GM19324 (cell line): ENCODE results near the gene TCAF2.
"Not testable (repeated sequence)": the region's sequence is repeated elsewhere in the genome, so short reads cannot be mapped to it uniquely, and the experiment has no call there.

Experiments used
- ATAC-seq: cut with Tn5 transposase; IDR thresholded peaks from one replicate; pipeline ENCODE4 v1.9.1; 2021; ENCODE audit warnings: mild to moderate bottlenecking, moderate library complexity; ENCODE audit not compliant: unreplicated experiment, low FRiP score

TCAF2 gene

GRCh38 chr7:143620646-143621045, at the start of gene TCAF2:
Gene TCAF2 (plus strand): TSS chr7:143620974.
- peak; percentile 97 for ATAC-seq

DNA sequence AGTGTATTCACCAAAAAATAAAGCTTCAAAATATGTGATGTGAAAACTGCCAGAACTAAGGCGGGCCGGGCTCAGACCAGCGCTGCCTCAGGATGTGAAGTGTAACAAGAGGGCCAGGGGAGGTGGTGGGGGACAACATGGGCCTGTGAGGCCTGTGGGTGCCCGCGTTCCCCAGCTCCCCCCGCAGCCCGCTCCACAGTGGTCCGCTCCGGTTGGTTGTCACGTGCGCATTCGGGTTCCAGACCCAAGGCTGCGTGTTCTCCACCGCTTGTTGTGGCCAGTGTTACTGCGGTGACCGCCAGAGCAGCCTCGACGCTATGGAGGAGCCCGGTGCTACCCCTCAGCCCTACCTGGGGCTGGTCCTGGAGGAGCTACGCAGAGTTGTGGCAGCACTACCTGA, 49.3 kb upstream of the TCAF2 start, which contains the start of gene CTAGE15:
Gene CTAGE15, plus strand, starts transcription at position 301 of the 400 bp plus-strand sequence. Its CDS starts 17 bp downstream, at position 318.
- ATAC-seq: not testable (repeated sequence)

GRCh38 chr7:143588183-143588582, 32.6 kb upstream of the TCAF2 start:
- ATAC-seq: not testable (repeated sequence)

DNA sequence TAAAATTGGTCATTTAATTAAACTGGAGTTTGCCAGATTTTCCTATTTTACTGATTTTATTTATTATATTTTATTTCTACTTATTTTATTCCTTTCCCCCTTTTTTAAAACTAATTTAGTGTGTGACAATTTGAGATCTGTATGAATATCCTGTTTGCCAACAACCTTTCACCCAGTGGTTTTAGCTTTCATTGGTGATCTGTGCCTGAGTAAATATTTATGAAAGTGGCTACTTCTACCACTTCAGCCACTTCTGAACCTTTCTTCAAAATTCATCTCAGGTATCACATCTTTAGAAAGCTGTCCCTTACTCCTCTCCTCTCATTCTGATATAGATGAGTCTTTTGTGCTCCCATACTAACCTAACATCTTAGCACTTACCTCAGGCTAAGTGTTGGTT, 30.9 kb upstream of the TCAF2 start:
- not testable (repeated sequence) for ATAC-seq

- ATAC-seq: not testable (repeated sequence)
Observed at GRCh38 chr7:143598086-143598485, 22.7 kb upstream of the TCAF2 start.

DNA sequence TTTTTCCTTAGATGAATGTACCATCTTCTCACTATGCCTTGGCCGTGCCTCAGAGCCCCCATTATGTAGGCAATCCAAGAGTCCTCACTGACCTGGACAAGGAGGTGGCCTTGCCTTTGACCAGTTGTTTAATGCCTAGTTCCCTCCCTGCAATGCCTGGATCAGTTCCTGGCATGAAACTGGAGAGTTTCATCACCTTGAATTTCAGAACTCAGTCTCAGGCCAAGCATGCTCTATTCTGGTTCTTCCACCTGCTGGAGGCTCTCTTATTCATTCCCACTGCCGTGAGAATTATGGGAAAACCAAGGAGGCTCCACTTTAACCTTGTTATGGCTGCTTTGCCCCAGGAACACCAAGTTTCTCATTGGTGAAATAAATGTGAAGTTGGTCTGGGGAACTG, 17.2 kb upstream of the TCAF2 start:
- ATAC-seq: not testable (repeated sequence)

DNA sequence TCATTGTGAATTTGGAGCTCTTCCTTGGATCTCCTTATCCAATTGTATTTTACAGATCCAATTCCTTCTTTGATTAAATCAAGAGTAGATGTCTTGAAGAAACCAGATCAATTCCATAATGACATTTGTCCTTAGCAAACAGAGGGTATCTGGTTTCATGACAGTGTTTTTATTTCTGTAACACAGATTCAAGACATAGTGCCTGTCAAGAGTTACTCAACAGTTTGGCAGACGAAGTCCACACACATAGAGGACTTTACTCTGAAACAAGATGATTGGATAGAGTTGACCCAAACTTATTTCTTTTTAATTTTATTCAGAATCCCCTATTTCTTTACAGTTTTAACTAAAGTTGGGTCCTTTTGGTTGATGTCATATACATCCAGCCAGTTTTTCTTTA, 14.7 kb upstream of the TCAF2 start:
- not testable (repeated sequence) for ATAC-seq

- not testable (repeated sequence) for ATAC-seq
Observed at GRCh38 chr7:143615545-143615944, 5.2 kb upstream of the TCAF2 start.

DNA sequence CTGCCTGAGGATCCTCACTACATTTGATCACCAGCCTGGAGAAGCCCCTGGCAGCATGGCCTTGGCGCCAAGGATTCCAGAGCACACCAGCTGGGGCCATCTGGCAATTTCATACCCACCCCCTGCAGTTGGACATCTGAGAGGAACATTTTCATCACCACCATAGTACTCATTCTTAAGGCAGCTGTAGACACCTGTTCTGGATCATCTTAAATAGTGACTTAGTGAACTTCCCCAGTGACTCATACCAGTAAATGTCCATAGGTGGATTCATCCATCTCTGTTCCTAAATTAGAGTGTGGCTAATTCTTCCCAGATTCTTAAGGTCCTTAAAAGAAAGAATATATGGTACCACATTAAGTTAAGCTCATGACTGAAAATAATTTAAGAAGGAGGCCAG, 3.6 kb upstream of the TCAF2 start:
- ATAC-seq: not testable (repeated sequence)

DNA sequence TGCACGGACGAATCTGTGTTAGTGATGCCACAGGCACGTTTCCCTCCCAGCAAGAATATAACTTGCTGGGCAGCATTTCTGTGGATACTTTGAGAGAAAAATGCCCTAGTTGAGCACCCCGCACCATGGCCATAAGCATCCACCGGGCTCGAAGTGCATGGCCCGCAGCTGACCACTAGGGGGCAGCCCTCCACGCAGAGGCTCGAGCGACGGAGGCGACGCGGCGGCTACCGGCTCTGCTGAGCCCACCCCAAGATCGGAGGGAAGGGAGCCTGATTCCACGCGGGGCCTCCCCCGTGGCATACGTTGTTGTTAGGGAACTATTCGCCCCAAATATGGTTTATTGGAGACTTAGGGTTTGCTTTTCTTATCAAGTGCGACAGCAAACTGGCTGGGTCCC, 716 bp upstream of the TCAF2 start:
- peak; percentile 43 for ATAC-seq

GRCh38 chr7:143621175-143621574, 401 bp downstream of the TCAF2 start:
- ATAC-seq: peak; percentile 27

DNA sequence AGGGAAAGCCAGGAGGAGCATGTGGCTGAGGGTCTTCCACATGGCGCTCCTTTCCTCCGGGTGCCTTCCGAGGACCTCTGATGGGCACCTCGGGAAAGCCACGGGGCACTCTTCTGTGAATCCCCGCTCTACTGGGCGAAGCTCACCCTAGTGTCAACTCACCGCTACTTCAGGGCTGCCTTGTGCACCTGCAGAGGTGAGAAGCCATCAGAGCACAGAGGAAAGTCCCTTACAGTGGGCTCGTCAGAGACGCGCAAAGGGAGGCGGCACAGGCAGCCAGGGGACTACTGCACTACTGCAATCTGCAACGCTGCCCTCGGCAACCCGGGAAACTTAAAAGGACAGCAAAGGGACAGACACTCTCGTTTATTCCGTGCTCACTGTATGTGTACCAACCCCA, 1.4 kb downstream of the TCAF2 start:
- ATAC-seq: peak; percentile 24

DNA sequence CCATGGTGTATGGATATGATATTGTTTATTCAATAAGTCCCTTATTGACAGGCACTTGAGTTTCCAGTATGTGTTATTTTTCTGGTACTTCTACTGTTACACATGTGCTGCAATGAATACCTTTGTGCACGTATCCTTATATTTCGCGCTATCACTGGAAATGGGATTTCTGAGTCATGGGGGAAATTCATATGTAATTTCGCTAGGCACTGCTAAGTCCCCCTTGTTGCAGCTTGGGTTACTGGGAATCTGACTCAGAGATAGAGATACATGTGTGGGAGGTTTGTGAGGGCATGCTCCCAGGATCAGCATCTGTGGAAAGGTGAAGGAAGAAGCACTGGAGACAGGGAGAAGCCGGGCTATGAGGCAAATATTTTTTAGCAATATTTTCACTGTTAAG, 9.9 kb downstream of the TCAF2 start:
- not testable (repeated sequence) for ATAC-seq

DNA sequence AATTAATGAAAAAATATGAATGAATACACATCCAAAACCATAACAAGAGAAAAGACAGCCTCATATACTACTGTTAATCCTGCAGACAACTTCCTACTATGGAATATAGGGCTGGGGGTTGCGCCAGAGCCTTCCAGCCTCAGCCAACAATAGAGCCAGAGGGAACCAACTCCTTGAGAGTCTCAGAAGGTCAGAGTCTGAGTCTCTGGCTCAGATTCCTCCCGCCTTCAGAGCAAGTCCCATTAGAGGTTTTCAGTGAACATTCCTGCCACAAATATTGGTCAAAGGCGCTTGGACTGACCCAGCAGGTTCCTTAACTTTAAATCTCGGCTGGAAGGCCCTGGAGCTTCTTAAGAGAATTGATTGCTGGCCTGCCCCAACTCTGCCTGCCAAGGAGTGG, 11.7 kb downstream of the TCAF2 start:
- not testable (repeated sequence) for ATAC-seq

- ATAC-seq: not testable (repeated sequence)
Observed at GRCh38 chr7:143633013-143633618, 12.3 kb downstream of the TCAF2 start.

DNA sequence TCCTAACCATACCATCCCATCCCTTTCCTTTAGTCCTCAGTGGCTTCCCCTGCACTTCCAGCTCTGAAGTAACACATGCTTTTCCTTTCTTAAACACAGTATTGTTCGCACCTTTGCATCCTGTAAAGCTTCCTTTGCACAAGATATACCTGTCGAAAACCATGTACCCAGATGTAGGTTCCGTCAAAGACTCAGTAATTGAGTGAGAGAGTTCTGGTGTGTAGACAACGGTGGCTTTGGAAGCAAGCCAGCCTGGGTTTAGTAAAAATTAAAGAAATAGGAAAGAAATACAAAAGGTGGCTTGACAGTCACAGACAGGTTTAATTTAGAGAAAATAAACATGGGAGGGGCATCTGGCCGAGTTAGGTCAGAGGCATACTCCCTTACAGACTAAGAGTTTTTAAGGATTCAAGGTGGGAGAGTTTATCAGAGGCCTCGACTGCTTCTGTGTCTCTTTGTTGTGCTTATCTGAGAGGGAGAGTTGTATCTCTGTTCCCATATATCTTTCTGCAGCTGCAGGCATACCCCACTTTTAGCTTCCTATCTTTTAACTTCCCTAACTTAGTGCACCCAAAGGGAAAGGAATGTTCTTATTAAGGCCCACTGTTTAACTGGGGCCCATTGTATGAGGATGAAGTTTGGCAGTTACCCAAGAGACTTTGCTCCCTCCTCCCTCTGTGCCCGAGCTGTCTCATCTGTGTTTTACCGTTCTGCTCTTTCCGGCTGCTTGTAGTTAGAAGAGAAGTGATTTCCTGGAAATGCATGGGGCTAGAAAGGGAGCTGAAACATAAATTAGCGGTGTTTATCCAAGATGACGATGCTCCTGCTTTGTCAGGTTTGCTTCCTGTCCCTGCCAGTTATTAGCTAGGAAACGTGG, 14.8 kb downstream of the TCAF2 start:
- not testable (repeated sequence) for ATAC-seq

GRCh38 chr7:143639372-143639771, 18.6 kb downstream of the TCAF2 start:
- ATAC-seq: not testable (repeated sequence)

DNA sequence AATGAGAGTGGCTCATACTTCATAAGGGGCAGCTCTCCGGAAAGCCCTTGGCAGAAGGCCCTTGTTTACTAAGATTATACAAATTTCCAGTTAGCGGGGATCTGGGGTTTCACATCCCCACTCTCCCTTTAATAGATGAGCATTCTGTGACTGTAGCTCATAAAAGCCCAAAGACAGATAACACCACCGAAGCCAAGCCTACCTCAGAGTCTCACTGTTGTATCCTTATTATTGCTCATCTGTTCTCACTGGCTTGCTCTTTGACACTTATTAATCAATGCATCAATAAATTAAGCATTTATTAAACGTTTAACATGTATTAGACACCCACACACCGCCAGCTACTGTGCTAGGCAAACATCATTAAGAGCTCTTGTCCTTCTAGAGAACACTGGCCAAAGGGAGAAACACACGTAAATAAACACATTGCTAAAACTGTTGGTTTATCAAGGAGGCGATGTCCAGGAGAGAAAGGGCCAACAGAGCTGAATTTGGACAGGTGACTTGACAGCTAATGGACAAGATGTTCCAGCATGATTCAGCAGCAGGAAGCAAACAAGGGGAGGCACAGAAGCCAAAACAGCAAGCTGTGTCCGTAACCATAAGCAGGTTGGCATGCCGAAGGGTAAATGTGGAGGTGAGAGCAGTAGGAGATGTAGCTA, 19.9 kb downstream of the TCAF2 start:
- ATAC-seq: not testable (repeated sequence)

DNA sequence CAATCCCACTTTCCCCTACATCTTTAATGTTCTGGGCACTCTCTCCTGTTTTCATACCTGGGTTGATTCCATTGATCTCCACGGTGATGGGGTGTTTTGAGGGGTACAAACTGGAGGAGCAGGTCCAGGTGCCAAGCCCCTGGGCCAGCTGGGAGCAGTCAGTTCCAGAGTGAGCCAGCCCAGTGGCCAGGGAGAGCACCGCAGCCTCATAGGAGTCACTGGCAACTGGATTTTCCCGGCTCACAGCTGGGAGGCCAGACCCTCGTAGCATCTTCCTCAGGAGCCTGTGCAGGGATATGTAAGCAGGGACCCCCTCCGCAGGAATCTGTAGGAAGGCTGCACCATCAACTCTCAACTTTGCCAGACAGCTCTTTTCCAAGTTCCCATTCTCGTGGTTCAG, 25.8 kb downstream of the TCAF2 start:
- ATAC-seq: not testable (repeated sequence)

- not testable (repeated sequence) for ATAC-seq
Observed at GRCh38 chr7:143649902-143650301, 29.1 kb downstream of the TCAF2 start.

- not testable (repeated sequence) for ATAC-seq
Observed at GRCh38 chr7:143650447-143650846, 29.7 kb downstream of the TCAF2 start.
